ENCODE measurements around the gene CCL13. TPM values are rescaled to one million over a fixed set of nuclear protein-coding genes. Genes with fewer than 3 reads are reported as not detected.

The CCL13 gene
- polyA plus RNA-seq, 1 donor from 2014 or later: not detected

- no peaks in the 10 kb centered on the region for H3K9me3 ChIP-seq (ENCODE audit: low read length)
- no peaks in the 10 kb centered on the region for H4K20me1 ChIP-seq (ENCODE audit: insufficient read depth)
- H3K79me2 ChIP-seq (replicated peaks; ENCODE audit: insufficient read depth, low read length): no peaks in the 10 kb centered on the region
- H3K9me2 ChIP-seq (ENCODE audit: insufficient read depth, low read length): no peaks in the 10 kb centered on the region
- no peaks in the 10 kb centered on the region for H3F3A ChIP-seq (ENCODE audit: insufficient read depth, low read length, poor library complexity, severe bottlenecking)
- no peak overlapping the region for H3K27ac ChIP-seq (ENCODE audit: low read length)
- H3K9ac ChIP-seq (ENCODE audit: low read length): no peak overlapping the region
- no peak overlapping the region for H3K4me3 ChIP-seq (ENCODE audit: low read length)
- H3K36me3 ChIP-seq (ENCODE audit: insufficient read depth, low read length): no peaks in the 10 kb centered on the region
- no peaks in the 10 kb centered on the region for H3K27me3 ChIP-seq (ENCODE audit: insufficient read depth, low read depth, low read length)
- H2AFZ ChIP-seq (ENCODE audit: low read depth, low read length): no peak overlapping the region
- no peak overlapping the region for H3K4me2 ChIP-seq (ENCODE audit: low read length)
- no peak for TF ChIP-seq EP300 (conservative IDR thresholded peaks at IDR 0.05; ENCODE audit: poor library complexity, severe bottlenecking)
- TF ChIP-seq RAD21 (conservative IDR thresholded peaks at IDR 0.05): no peak
- no peak for TF ChIP-seq MXI1 (conservative IDR thresholded peaks at IDR 0.05; ENCODE audit: poor library complexity, severe bottlenecking)
- TF ChIP-seq, protein P1, sequence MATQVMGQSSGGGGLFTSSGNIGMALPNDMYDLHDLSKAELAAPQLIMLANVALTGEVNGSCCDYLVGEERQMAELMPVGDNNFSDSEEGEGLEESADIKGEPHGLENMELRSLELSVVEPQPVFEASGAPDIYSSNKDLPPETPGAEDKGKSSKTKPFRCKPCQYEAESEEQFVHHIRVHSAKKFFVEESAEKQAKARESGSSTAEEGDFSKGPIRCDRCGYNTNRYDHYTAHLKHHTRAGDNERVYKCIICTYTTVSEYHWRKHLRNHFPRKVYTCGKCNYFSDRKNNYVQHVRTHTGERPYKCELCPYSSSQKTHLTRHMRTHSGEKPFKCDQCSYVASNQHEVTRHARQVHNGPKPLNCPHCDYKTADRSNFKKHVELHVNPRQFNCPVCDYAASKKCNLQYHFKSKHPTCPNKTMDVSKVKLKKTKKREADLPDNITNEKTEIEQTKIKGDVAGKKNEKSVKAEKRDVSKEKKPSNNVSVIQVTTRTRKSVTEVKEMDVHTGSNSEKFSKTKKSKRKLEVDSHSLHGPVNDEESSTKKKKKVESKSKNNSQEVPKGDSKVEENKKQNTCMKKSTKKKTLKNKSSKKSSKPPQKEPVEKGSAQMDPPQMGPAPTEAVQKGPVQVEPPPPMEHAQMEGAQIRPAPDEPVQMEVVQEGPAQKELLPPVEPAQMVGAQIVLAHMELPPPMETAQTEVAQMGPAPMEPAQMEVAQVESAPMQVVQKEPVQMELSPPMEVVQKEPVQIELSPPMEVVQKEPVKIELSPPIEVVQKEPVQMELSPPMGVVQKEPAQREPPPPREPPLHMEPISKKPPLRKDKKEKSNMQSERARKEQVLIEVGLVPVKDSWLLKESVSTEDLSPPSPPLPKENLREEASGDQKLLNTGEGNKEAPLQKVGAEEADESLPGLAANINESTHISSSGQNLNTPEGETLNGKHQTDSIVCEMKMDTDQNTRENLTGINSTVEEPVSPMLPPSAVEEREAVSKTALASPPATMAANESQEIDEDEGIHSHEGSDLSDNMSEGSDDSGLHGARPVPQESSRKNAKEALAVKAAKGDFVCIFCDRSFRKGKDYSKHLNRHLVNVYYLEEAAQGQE (IDR thresholded peaks at IDR 0.05; ENCODE audit: borderline replicate concordance): no peak
- TF ChIP-seq SMC3 (conservative IDR thresholded peaks at IDR 0.05; ENCODE audit: poor library complexity): no peak
- no peak for TF ChIP-seq EZH2 (IDR thresholded peaks at IDR 0.05; ENCODE audit: borderline replicate concordance, insufficient read depth, low read length, poor library complexity, severe bottlenecking)
- no peak for TF ChIP-seq POLR2AphosphoS5 (IDR thresholded peaks at IDR 0.05)
- TF ChIP-seq, protein P2, sequence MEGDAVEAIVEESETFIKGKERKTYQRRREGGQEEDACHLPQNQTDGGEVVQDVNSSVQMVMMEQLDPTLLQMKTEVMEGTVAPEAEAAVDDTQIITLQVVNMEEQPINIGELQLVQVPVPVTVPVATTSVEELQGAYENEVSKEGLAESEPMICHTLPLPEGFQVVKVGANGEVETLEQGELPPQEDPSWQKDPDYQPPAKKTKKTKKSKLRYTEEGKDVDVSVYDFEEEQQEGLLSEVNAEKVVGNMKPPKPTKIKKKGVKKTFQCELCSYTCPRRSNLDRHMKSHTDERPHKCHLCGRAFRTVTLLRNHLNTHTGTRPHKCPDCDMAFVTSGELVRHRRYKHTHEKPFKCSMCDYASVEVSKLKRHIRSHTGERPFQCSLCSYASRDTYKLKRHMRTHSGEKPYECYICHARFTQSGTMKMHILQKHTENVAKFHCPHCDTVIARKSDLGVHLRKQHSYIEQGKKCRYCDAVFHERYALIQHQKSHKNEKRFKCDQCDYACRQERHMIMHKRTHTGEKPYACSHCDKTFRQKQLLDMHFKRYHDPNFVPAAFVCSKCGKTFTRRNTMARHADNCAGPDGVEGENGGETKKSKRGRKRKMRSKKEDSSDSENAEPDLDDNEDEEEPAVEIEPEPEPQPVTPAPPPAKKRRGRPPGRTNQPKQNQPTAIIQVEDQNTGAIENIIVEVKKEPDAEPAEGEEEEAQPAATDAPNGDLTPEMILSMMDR (IDR thresholded peaks at IDR 0.05; ENCODE audit: poor library complexity, severe bottlenecking): no peak
- no peak for TF ChIP-seq TAF1 (IDR thresholded peaks at IDR 0.05; ENCODE audit: low read depth)
These were observed 14.4 kb upstream of the CCL13 start for GRCh38 chr17:34341916-34342315.

GRCh38 chr17:34347063-34347462, 9.2 kb upstream of the CCL13 start:
- Histone ChIP-seq H3K9me3 (ENCODE audit: low read length) (no peaks in the 10 kb centered on the region), H3F3A (ENCODE audit: insufficient read depth, low read length, poor library complexity, severe bottlenecking) (no peaks in the 10 kb centered on the region), H3K79me2 (replicated peaks; ENCODE audit: insufficient read depth, low read length) (no peaks in the 10 kb centered on the region), H3K9me2 (ENCODE audit: insufficient read depth, low read length) (no peaks in the 10 kb centered on the region), H3K4me3 (ENCODE audit: low read length) (no peak overlapping the region), H3K27ac (ENCODE audit: low read length) (no peak overlapping the region), H4K20me1 (ENCODE audit: insufficient read depth) (no peaks in the 10 kb centered on the region), H2AFZ (ENCODE audit: low read depth, low read length) (no peak overlapping the region), H3K4me2 (ENCODE audit: low read length) (no peak overlapping the region), H3K27me3 (ENCODE audit: insufficient read depth, low read depth, low read length) (no peaks in the 10 kb centered on the region), H3K36me3 (ENCODE audit: insufficient read depth, low read length) (no peaks in the 10 kb centered on the region), H3K9ac (ENCODE audit: low read length) (no peak overlapping the region)
- TF ChIP-seq EZH2 (IDR thresholded peaks at IDR 0.05; ENCODE audit: borderline replicate concordance, insufficient read depth, low read length, poor library complexity, severe bottlenecking): no peak
- no peak for TF ChIP-seq EP300 (conservative IDR thresholded peaks at IDR 0.05; ENCODE audit: poor library complexity, severe bottlenecking)
- TF ChIP-seq TAF1 (IDR thresholded peaks at IDR 0.05; ENCODE audit: low read depth): no peak
- no peak for TF ChIP-seq SMC3 (conservative IDR thresholded peaks at IDR 0.05; ENCODE audit: poor library complexity)

Data from neural cell (in vitro differentiated cells).